NCI-H2196 (cell line): Measurements from ENCODE around the gene ADGRA3.
A peak's percentile ranks its signal among the peaks of the same experiment; 100 is the strongest.
"Not testable (repeated sequence)": the region's sequence is repeated elsewhere in the genome, so short reads cannot be mapped to it uniquely, and the experiment has no call there.

Experiments used
- DNase-seq: peaks from one replicate; lab custom pipeline; 2025; ENCODE audit not compliant: unreplicated experiment; lab: John Stamatoyannopoulos, UW

The ADGRA3 gene

GRCh38 chr4:22442956-22443355, 72.9 kb downstream of the ADGRA3 start:
- no peak for DNase-seq

GRCh38 chr4:22440999-22441398, 74.9 kb downstream of the ADGRA3 start:
- DNase-seq: no peak

- DNase-seq: no peak
Measured at GRCh38 chr4:22439947-22440346, 75.9 kb downstream of the ADGRA3 start.

GRCh38 chr4:22435652-22436051, 80.2 kb downstream of the ADGRA3 start:
- DNase-seq: no peak

- DNase-seq: peak; percentile 13
Measured at GRCh38 chr4:22434895-22435294, 81.0 kb downstream of the ADGRA3 start.

GRCh38 chr4:22430626-22431025, 85.2 kb downstream of the ADGRA3 start:
- DNase-seq: no peak

- no peak for DNase-seq
Measured at GRCh38 chr4:22428441-22428840, 87.4 kb downstream of the ADGRA3 start.

GRCh38 chr4:22427675-22428074, 88.2 kb downstream of the ADGRA3 start:
- peak; percentile 47 for DNase-seq

GRCh38 chr4:22420291-22420690, 95.6 kb downstream of the ADGRA3 start:
- DNase-seq: no peak

- DNase-seq: no peak
Measured at GRCh38 chr4:22417408-22417807, 98.5 kb downstream of the ADGRA3 start.

- DNase-seq: no peak
Measured at GRCh38 chr4:22416403-22416802, 99.5 kb downstream of the ADGRA3 start.

- DNase-seq: no peak
Measured at GRCh38 chr4:22414833-22415232, 101.0 kb downstream of the ADGRA3 start.

- DNase-seq: no peak
Measured at GRCh38 chr4:22413471-22413870, 102.4 kb downstream of the ADGRA3 start.

- DNase-seq: no peak
Measured at GRCh38 chr4:22412013-22412412, 103.9 kb downstream of the ADGRA3 start.

GRCh38 chr4:22410645-22411247, 105.1 kb downstream of the ADGRA3 start:
- DNase-seq: peak; percentile 13

GRCh38 chr4:22408474-22408873, 107.4 kb downstream of the ADGRA3 start:
- no peak for DNase-seq

- DNase-seq: no peak
Measured at GRCh38 chr4:22407361-22407760, 108.5 kb downstream of the ADGRA3 start.

- no peak for DNase-seq
Measured at GRCh38 chr4:22398671-22399070, 117.2 kb downstream of the ADGRA3 start.

GRCh38 chr4:22391551-22391950, 124.3 kb downstream of the ADGRA3 start:
- DNase-seq: no peak

GRCh38 chr4:22389240-22389870, 126.5 kb downstream of the ADGRA3 start:
- peak; percentile 45 for DNase-seq

- DNase-seq: no peak
Measured at GRCh38 chr4:22385611-22386011, 130.3 kb downstream of the ADGRA3 start.

GRCh38 chr4:22384154-22384553, 131.7 kb downstream of the ADGRA3 start:
- no peak for DNase-seq

GRCh38 chr4:22382216-22382615, 133.7 kb downstream of the ADGRA3 start:
- DNase-seq: not testable (repeated sequence)
